GM21529 (cell line): ENCODE data around the gene SV2C.
"Not testable (repeated sequence)": the region's sequence is repeated elsewhere in the genome, so short reads cannot be mapped to it uniquely, and the experiment has no call there.

Source experiments
- ATAC-seq: cut with Tn5 transposase; IDR thresholded peaks from one replicate; pipeline ENCODE4 v1.9.1; 2021; ENCODE audit not compliant: unreplicated experiment

SV2C gene

DNA sequence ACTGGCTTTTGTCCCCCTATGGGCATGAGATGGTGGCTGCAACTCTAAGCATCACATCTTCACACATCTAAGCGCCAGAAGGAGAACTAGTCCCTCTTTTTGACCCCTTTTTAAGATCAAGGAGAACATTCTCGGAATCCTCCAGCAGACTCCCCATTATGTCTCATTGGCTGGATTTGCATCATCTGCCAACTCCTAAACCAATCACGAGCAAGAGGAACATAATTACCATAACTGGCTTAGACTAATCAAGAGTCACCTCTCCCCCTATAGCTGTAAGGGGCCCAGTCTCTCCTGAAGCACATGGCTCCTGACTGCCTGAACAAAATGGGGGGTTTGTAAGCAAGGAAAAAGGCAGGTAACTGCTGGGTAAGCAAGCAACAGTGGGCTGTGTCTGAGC is 251.4 kb downstream of the SV2C start:
- no peak for ATAC-seq

DNA sequence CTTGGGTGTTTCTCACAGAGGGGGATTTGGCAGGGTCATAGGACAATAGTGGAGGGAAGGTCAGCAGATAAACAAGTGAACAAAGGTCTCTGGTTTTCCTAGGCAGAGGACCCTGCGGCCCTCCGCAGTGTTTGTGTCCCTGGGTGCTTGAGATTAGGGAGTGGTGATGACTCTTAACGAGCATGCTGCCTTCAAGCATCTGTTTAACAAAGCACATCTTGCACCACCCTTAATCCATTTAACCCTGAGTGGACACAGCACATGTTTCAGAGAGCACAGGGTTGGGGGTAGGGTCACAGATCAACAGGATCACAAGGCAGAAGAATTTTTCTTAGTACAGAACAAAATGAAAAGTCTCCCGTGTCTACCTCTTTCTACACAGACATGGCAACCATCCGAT is 252.3 kb downstream of the SV2C start:
- ATAC-seq: not testable (repeated sequence)

DNA sequence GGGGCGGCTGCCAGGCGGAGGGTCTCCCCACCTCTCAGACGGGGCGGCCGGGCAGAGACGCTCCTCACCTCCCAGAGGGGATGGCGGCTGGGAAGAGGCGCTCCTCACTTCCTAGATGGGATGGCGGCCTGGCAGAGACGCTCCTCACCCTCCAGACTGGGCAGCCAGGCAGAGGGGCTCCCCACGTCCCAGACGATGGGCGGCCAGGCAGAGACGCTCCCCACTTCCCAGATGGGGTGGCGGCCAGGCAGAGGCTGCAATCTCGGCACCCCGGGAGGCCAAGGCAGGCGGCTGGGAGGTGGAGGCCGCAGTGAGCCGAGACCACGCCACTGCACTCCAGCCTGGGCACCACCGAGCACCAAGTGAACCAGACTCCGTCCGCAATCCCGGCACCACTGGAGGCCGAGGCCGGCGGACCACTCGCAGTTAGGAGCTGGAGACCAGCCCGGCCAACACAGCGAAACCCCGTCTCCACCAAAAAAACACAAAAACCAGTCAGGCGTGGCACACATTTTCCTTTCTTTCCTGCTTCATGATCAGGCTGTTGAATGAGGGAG is 253.1 kb downstream of the SV2C start:
- ATAC-seq: not testable (repeated sequence)

DNA sequence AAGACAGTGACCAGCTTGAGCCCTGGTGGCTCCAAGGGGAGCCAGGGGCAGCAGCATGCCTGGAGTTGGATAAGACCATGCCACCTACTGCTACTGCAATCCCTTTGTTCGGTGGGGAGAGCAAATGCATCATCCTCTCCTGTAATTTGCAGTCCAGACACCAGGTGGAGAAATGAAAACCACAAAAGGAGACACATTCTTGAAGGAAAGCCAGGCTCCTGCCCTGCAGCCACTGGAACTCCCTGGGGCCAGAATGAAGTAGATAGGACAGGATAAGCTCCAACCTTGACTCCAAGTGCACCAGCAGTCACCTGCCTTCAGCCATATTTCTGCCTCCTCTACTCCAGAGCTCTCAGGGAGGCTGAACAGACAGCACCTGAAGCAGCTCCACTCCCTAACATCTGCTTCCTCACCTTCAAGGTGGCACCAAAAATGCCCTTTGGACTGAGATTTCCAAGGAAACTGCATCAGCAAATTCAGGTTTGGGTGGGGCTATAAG is 254.8 kb downstream of the SV2C start:
- ATAC-seq: peak; percentile 71

DNA sequence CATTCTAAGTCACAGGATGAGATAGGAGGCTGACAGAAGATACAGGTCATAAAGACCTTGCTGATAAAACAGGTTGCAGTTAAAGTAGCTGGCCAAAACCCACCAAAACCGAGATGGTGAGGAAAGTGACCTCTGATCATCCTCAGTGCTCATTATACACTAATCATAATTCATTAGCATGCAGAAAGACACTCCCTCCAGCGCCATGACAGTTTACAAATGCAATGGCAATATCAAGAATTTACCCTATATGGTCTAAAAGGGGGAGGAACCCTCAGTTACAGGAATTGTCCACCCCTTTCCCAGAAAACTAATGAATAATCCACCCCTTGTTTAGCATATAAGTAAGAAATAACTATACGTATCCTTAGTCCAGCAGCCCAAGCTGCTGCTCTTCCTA is 256.7 kb downstream of the SV2C start:
- no peak for ATAC-seq

DNA sequence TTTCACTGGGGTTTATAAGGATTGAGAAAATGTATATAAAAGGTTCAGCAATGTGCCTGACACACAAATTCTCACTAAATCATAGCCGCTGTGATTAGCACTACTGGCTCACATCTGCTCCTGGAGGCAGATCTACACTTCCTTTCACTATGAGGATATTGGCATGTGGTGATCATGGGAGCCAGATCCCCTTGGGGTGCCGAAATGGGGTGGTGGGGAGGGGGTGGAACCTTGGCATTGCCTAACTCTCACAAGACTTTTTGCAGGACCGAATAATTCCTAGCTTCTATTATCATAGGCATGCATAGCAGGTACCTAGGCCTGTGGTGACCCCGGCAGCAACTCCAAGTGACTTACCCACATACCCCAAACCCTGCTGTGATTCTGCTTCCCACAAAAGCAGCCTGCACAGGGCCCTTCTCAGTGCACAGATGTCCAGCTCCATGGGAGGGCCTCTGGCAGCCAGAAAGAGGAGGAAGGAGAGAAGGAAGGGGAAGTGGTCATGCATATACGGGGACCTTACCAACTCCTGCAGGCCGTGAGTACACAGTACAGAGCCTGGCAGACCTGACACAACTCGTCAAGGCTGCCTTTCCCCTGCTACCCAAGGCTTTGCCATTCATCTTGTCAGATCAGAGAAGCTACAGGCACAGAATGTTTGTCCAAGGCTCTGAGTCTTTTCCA is 258.6 kb downstream of the SV2C start:
- no peak for ATAC-seq

DNA sequence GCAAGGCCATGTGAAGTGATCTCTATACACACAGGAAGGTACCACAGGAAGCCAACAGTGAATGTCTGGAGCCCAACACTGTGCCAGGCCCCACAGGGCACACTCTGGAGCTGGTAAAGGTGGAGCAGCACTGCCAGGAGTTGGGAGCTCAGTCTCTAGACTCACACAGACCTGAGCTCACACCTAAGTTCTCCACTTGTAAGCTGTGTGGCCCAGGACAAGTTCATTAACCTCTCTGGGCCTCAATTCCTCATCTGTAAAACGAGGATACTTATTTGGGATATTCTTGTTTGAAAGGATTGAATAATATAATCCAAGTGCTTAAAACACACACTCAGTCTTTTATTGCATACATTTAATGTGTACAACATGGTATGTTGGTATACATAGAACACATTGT is 259.3 kb downstream of the SV2C start:
- no peak for ATAC-seq

DNA sequence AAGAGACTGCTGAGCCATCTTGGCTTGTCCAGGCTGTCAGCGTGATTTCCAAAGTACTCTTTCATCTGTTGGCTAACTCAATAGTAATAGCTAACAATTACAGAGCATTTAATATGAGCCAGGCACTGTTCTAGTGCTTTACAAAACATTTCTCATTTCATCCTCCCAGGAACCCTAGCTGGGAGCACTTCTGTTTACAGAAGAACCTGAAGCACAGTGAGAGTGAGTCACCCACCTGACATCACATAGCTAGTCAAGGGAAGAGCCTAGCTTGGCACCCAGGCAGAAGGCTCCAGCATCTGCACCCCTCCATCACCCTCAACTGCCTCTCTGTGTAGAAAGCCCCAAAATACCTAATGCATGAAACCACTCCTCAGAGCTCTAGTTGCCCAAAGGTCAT is 262.4 kb downstream of the SV2C start:
- ATAC-seq: no peak

DNA sequence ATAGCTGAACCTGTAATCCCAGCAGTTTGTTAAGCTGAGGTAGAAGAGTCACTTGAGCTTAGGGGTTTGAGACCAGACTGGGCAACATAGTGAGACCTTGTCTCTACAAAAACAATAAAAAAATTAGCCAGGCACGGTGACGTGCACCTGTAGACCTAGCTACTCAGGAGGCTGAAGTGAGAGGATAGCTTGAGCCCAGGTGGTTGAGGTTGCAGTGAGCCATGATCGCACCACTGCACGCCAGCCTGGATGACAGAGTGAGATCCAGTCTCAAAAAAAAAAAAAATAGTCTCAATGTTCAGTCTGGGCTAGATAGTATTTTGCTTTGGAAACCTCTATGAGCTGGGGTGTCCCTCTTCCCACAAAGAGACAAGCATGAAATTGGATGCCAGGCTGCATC is 268.0 kb downstream of the SV2C start:
- peak; percentile 28 for ATAC-seq

DNA sequence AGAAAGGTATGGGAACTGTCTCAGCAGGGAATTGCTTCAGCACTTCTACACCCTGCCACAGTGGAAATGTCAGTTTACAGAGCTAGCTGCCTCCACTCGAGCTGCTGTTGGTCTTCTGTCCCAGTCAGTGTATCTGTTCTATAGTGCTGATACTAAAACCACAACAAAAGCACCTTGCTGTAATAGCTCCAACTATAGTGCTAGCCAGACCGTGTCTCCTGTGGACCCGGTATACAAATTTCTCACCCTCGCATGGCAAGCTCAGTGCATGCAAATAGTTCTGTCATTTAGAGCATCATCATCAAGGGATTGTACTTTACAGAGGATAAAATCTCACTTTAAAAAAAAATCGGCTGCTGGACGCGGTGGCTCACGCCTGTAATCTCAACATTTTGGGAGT is 268.4 kb downstream of the SV2C start:
- peak; percentile 100 for ATAC-seq

DNA sequence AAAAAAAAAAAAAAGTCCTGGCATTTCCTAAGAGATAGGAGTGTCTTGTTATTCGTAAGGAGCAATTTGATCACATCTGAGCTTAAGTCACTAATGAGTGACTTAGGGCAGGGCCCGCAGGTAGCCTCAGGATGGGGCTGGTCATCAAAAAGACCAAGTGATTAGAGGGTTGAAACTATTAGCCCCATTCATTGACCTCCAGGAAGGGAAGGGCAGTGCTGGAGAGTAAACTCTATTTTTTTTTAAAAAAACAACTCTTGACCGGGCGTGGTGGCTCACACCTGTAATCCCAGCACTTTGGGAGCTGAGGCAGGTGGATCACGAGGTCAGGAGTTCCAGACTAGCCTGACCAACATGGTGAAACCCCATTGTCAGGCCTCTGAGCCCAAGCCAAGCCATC is 273.7 kb downstream of the SV2C start:
- ATAC-seq: no peak

DNA sequence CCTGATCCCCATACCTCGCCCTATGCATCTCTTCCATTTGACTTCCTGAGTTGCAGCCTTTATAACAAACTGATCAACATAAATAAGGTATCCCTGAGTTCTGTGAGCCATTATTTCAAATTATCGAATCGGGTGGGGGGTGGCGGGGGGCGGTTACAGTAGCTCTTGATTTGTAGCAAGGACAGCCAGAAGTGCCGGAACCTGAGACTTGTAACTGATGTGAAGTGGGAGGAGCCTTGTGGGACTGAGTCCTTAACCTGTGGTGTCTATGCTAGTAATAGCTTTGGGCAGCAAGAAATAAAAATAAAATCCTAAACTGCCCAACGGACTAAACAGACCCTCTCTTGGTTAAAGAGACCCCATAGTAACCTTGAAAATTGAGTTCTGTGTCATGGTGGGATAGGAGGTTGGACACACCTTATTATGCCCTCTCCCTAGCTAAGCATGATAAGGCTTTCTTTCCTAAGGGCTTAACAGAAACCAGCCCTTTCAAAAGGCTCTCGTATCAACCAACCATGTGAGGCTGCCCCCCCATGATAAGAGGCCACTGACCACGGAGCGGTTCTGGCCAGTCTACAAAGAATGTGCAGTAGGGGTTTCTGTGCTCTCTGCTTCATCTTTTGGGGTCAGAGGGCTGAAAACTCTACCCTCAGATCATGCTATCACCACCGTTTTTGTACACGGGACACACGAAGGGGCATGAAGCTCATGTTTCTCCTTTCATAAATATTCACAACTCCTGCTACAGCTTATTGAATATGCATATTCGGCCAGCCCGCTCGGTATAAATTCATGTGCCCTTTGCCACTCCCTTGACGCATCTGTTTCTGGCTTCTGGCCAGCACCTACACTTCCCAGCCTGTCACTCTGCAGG is 280.4 kb downstream of the SV2C start:
- no peak for ATAC-seq

DNA sequence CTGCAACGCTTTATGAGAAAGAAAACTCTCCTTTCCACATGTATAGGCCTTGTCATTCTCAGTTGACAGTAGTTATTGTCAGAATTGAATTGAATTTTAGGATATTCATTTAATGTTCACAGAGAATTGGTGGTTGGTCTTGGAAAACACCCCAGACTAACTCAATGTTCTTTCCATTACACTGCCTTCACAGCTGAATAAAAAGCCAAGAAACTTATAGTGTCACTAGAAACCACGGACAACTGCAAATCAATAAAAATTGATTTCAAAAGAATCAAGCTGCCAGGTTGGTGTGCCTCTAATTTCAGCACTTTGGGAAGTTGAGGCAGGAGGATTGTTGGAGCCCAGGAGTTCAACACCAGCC is 281.0 kb downstream of the SV2C start:
- ATAC-seq: no peak

DNA sequence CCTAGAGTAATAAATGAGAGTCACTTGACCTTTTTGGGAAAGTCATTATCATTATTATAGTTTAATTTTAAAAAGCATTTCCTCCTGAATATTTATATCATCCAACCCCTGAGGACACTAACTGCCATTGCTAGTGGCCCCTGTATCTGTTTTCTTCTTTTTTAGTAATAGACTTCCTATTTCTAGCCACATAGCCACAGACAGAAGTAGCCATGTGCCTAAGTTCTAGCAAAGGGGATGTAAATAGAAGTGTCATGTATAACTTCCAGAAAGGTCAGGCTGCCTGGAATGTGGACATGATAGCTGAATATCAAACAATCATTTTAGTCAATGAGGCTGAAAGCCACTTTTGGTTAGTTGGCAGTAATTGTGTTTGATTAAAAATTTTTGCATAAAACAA is 282.4 kb downstream of the SV2C start:
- no peak for ATAC-seq

DNA sequence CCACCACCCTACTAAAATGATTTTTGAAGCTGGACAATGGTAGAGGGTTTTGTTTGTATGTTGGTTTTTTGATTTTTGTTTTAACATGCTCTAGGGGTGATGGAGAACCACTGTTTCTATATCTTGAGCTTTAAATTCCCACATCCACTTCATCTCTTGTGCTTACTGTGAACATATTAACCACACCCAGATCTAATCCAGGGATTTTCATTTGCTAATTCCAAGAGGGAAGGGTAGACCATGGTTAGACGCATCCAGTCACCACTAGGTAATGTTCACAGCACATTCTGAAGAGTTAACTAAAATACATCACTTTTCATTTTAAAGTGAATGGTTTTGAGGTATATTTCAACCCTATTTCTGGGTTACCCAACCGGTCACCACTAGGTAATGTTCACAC is 283.4 kb downstream of the SV2C start:
- ATAC-seq: no peak

DNA sequence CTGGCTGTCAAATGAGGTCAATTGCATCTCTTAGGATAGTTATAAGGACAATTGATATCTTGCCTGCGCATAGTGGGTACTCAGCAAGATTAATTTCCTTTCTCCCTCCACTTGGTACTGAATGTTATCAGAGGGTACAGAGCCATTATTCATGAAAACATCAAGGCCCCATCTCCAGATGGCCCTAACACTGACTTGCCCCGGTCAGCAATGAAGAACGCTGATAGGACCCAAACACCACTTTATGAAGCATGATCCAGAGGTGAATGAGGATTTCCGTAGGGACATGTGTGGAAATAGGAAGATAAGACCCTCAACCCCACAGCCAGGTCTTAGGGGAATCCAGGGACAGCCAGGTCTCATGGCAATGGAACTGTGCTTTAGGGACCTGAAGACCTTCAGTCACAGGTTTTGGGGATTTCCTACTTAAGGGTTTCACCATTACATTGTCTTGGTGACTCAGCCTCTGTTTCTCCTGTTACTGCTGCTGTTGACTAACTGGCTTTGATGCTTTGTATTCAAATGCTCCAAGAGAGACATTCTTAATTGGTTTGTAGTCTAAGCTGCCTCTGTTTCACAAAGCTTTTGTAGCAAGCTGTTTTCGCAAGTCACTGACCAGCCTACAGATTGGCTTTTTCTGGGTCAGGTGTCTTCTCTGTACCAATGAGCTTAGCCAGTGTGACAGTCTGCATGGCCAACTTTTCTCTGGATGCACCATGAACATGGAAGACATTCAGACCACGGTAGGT is 284.6 kb downstream of the SV2C start:
- peak; percentile 48 for ATAC-seq

DNA sequence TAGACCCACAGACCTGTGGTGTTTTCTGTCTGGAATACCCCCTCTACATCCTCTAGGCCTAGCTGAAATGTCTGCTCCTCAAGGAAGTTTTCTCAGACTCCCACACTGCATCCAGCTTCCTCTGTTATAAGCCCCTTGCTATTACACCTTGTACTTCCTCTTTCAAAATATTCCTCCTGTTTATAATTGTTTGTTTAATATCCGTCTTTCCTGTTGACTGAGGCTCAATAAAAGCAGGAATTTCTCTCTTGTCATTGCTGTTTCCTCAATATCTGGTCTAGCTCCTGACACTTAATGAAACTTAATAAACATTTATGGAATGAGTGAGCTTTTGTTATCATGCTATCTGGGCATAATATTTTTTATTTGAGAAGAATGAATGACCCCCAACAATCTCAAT is 285.8 kb downstream of the SV2C start:
- no peak for ATAC-seq

DNA sequence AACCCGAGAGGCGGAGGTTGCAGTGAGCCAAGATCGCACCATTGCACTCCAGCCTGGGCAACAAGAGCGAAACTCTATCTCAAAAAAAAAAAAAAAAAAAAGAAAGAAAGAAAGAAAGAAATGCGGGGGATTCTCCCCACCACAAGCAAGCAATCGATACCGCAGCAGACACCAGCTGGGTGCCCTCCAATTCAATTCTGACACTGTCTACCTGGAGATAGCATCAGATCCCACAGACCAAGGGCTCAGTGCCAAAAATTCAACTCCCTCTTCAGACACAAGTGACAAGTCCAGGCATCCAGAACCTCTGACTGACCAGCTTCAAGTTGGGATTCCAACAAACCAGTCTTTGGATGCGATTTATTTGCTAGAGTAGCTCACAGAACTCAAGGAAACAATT is 286.5 kb downstream of the SV2C start:
- ATAC-seq: not testable (repeated sequence)

DNA sequence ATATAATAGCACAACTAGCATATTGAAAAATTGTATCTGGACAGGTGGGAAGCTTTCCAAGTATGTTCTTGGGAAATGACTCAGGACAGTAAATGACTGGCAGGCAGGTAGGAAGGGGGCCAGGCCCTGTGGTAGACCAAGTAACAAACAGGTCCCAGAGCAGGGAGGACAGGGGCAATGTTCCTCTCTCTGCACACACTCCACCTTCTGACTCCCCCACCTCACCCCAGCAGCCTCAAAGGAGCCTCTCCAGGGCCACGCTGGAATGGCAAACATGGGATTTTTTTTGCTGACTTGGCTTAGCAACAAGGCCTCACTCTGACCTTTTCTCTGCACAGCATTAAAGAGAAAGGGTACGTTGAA is 288.8 kb downstream of the SV2C start:
- ATAC-seq: no peak

DNA sequence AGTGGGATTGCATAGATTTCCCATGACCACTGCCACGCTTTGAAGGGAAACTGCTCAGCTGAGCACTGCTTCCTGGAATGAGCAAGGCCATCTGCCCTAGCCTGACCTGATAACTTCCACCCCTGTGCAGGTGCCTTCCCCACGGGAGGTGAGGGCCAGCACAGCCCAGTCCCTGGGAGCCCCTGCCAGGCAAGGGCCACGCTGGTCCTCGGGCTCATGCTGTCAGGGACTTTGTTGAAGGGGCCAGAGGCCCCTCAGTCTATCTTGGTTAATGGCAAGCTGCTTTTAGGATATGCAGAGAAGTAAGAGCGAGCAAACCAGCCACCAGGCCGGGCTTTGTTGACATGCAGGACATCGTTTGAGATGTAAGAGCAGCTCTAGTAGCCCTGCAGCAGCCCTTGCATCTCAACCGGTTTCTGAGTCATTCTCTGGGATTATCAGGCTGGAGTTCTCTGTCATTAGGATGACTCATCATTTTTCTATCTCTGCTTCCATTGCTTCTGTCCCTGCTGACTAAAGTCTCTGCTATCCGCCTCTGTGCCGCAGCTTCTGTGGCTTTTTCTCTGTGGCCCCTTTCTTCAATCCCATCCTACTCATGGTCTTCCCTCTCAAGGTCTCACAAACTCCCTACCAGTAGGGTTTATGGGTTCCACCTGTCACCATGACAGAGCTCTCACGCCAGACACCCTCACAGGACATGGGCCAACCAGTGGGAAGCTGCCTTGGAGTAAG is 289.3 kb downstream of the SV2C start:
- ATAC-seq: no peak
